Psoas muscle (tissue), 8 donors: Measurements from ENCODE around the gene SMCO4. TPM values are rescaled to one million over a fixed set of nuclear protein-coding genes. Genes with fewer than 3 reads are reported as not detected.

ENCODE experiments used
- ATAC-seq, 4 donors: fragments of 200-7000 bp; cut with Tn5 transposase; one replicate each; pipeline ENCODE4 v1.9.1; 2020; ENCODE audit warnings: moderate library complexity in 3 of 4, mild to moderate bottlenecking in 2 of 4
- DNase-seq, 2 donors: peaks; one replicate each; pipeline ENCODE4 v3.0.0-alpha.2; 2020
- H3K27ac ChIP-seq: fragments of 200-600 bp; one replicate; pipeline ENCODE4 v1.8.0; 2022
- H3K27me3 ChIP-seq, 3 donors: fragments of 200-600 bp in 1 of 3; one replicate each; pipeline versions ENCODE4 v1.6.1 to v1.8.0; 2013 to 2022; ENCODE audit warnings: low read length in 2 of 3, mild to moderate bottlenecking in 2 of 3, moderate library complexity in 1 of 3; ENCODE audit not compliant: insufficient read depth in 3 of 3
- H3K36me3 ChIP-seq, 2 donors: fragments of 200-600 bp in 1 of 2; one replicate each; pipeline versions ENCODE4 v1.6.1 to v1.8.0; 2013 to 2022; ENCODE audit warnings: low read depth in 1 of 2, mild to moderate bottlenecking in 1 of 2, moderate library complexity in 1 of 2; ENCODE audit not compliant: insufficient read depth in 1 of 2
- H3K4me1 ChIP-seq: fragments of 200-600 bp; one replicate; pipeline ENCODE4 v1.8.0; 2022
- H3K4me3 ChIP-seq: fragments of 200-600 bp; one replicate; pipeline ENCODE4 v1.8.0; 2022; ENCODE audit warnings: mild to moderate bottlenecking
- H3K9me3 ChIP-seq: fragments of 200-600 bp; one replicate; pipeline ENCODE4 v1.8.0; 2022
- WGBS, 3 donors: extraction: QIAGEN DNeasy Blood & Tissue Kit; methylation state at CpG; one replicate each; pipeline versions ENCODE4 v1.1.6 to v1.1.7; 2013; 5-methylcytosine and 5-hydroxymethylcytosine counted together
- intact Hi-C, 2 donors: fragments of 100-400 bp; cut with DNase I; formaldehyde crosslinking; loops; one replicate each; pipeline versions ENCODE4 v1.11.0 to v1.14.2; 2022
- polyA plus RNA-seq, 3 donors: library from polyadenylated mRNA; stranded (reverse); fragments of 200-250 nt; gene quantifications; one replicate each; pipeline ENCODE4 v1.2.3, GENCODE V29; 2013
- total RNA-seq, 4 donors: library from RNA; stranded (reverse); fragmentation: NEBNext Ultra II Directional in 2 of 4; extraction: Animal tissue kit (Norgen Biotek cat#: 25700) in 2 of 4; gene quantifications; one replicate each; pipeline versions ENCODE4 v1.2.1 to v1.2.4, GENCODE V29; 2021 to 2023
- TF ChIP-seq, protein P1 (sequence below): fragments of 200-600 bp; IDR thresholded peaks from one replicate; pipeline ENCODE4 v1.8.0; 2022; ENCODE audit warnings: antibody characterized with exemption
- donor health status: healthy with polysubstance abuse.
- donor health status: DM: no; HTN: no; CAD: no; lungs with moderate emphysema.
- donor health status: Bipolar disorder and iron deficiency.
- donor health status: healthy.
- donor health status: DM: yes; HTN: yes; CAD: no.
- donor health status: DM: no; HTN: no; CAD: no.
- donor health status: DM: no; HTN: no; CAD: no.
- donor health status: DM: yes; HTN: yes; CAD: no.

SMCO4 gene
- total and polyA plus RNA-seq, 7 donors = 3.5 to 21.8 (median 8.6) TPM

DNA sequence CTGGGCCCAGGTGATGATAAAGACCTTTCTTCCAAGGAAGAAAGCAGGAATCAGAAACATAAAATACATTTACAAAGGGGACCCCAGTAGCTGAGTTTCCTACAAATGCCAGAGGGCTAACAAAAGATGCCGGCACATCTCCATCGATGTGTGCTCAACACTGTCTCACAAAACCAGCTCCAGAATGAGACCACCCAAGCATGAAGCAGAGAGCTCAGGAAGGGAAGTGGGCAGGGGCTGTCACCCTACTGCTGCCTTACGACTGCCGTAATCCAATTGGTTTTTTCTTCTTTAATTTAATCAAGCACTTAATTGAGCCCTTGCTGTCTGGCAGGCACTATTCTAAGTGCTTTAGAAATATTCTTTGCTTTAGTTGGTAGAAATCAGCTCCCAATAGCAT lies 26.1 kb downstream of the SMCO4 start:
- no peak for ATAC-seq
- TF ChIP-seq, protein P1, sequence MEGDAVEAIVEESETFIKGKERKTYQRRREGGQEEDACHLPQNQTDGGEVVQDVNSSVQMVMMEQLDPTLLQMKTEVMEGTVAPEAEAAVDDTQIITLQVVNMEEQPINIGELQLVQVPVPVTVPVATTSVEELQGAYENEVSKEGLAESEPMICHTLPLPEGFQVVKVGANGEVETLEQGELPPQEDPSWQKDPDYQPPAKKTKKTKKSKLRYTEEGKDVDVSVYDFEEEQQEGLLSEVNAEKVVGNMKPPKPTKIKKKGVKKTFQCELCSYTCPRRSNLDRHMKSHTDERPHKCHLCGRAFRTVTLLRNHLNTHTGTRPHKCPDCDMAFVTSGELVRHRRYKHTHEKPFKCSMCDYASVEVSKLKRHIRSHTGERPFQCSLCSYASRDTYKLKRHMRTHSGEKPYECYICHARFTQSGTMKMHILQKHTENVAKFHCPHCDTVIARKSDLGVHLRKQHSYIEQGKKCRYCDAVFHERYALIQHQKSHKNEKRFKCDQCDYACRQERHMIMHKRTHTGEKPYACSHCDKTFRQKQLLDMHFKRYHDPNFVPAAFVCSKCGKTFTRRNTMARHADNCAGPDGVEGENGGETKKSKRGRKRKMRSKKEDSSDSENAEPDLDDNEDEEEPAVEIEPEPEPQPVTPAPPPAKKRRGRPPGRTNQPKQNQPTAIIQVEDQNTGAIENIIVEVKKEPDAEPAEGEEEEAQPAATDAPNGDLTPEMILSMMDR = no peak
- WGBS, 3 donors = 94 to 96% (median 95%) methylated on average over 4 of the region's 4 CpGs
- Histone ChIP-seq H3K9me3 (no peaks in the 10 kb centered on the region), H3K27ac (no peak overlapping the region), H3K27me3 (no peaks in the 10 kb centered on the region), H3K4me3 (no peak overlapping the region), H3K36me3 (no peaks in the 10 kb centered on the region), H3K4me1 (no peaks in the 10 kb centered on the region)
- intact Hi-C loops = no loop called here
- no peak for DNase-seq

DNA sequence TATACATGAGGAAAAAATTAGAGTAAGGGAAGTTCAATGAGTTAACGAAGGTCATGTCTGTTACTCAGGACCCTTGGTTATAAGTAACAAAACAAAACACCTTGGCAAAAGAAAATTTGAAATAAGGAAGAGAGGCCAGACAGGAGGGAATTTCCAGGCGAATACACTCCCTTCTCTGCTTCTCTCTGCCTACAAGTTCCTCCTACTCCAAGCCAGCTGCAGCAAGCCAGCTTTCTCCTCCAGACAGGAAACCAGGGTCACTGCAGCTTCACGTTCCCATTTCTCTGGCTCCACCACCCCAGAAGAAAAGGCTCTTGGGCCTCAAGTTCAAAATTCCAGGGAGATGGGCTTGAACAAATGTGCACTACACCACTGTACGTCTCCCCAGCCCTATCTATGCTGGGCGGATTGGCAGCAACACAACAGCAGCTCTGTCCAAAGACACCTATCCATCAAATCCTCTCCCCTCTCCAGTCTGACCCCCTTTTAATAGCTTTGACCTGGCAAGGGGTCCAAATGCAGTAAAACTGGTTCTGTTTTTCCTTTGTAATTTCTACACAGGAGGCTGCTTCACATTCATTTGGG lies 27.7 kb downstream of the SMCO4 start:
- no peaks in the 10 kb centered on the region for H3K4me1 ChIP-seq
- WGBS, 3 donors = 63 to 74% (median 71%) methylated on average over 5 of the region's 5 CpGs
- H3K4me3 ChIP-seq = no peak overlapping the region
- TF ChIP-seq, protein P1 = no peak
- DNase-seq (no peak), ATAC-seq (no peak)
- no peaks in the 10 kb centered on the region for H3K9me3 ChIP-seq
- no peak overlapping the region for H3K27ac ChIP-seq
- H3K36me3 ChIP-seq = no peaks in the 10 kb centered on the region
- H3K27me3 ChIP-seq = no peaks in the 10 kb centered on the region
- intact Hi-C loops = no loop called here

DNA sequence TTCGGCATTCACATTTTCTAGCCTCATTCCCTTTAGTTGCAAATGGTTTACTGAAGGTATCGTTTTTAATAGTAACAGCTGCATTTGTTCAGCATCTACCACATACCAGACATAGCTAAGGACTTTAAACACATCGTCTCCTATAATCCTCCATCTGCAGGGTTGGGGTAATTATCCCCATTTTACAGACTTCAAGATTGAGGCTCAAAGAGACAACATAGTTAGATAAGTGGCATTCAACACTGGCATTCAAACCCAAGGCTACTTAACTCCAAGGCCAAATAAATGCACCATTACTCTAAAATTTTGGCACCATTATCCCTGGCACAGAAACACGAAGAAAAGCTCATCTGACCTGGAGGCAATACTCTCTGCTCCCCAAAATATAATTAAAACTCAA lies 28.5 kb downstream of the SMCO4 start:
- Histone ChIP-seq H3K27me3 (no peaks in the 10 kb centered on the region), H3K4me3 (no peak overlapping the region), H3K27ac (no peak overlapping the region), H3K4me1 (no peaks in the 10 kb centered on the region), H3K36me3 (no peaks in the 10 kb centered on the region), H3K9me3 (no peaks in the 10 kb centered on the region)
- intact Hi-C loops = no loop called here
- TF ChIP-seq, protein P1 = no peak
- 55 to 61% (median 56%) methylated on average over 4 of the region's 4 CpGs for WGBS, 3 donors
- DNase-seq = no peak
- ATAC-seq = no peak

DNA sequence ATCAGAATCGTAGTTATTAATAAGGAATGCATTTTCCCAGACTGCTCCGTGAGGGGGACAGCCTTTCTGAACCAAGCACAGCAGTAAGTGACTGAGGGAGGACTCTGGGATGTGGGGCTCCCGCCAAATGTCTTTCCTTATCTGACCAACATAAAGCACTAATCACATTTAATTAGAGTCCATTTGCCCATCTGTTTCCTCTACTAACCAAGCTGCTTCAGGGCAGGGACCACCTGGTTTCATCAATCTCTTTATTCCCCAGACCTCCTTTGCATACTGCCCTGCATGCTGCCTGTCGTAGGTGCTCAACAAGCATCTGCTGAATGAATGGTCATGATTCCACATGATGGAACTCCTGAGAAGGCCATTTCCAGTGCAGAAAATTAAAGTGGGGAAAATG lies 29.4 kb downstream of the SMCO4 start:
- no peaks in the 10 kb centered on the region for H3K4me1 ChIP-seq
- no peak overlapping the region for H3K27ac ChIP-seq
- H3K36me3 ChIP-seq = no peaks in the 10 kb centered on the region
- no peaks in the 10 kb centered on the region for H3K9me3 ChIP-seq
- 82 to 88% (median 83%) methylated on average over 4 of the region's 4 CpGs for WGBS, 3 donors
- no peak for DNase-seq
- TF ChIP-seq, protein P1 = no peak
- ATAC-seq = no peak
- H3K4me3 ChIP-seq = no peak overlapping the region
- intact Hi-C loops = no loop called here
- H3K27me3 ChIP-seq = no peaks in the 10 kb centered on the region

DNA sequence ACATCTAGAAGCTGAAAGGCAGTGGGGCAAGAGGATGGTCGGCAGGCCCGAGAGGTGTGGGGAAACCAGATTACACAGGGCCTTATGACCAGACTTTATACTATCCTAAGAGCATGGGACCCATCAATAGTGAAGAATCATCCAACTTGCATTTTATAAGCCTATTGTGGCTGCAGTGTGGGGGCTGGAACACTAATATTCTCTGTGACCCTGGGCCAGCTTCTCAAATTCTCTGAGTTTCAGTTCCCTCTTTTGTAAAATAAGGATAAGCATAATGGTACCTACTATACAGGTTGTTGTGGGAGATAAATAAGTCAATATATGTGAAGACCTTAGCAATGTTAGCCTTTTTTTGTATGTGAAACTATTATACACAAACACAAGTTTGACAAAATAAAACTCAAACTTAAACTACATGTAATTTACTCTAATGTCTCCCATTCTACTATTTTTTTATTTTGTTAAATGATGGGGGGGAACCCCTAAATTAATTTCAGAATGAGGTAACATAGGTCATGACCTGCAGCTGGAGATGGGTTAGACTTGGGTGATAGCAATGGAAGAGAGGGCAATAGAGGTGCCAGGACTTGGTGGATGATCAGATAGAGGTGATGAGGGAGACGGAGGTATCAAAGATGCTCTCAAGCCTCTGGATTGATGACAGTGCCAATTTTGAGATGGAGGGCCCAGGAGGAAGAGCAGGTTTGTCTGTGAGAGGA lies 30.1 kb downstream of the SMCO4 start:
- intact Hi-C loops = no loop called here
- H3K36me3 ChIP-seq = no peaks in the 10 kb centered on the region
- DNase-seq (no peak), ATAC-seq (no peak)
- WGBS, 3 donors = 95 to 98% (median 98%) methylated on average over 3 of the region's 3 CpGs
- H3K4me3 ChIP-seq = no peak overlapping the region
- H3K9me3 ChIP-seq = no peaks in the 10 kb centered on the region
- no peak overlapping the region for H3K27ac ChIP-seq
- H3K27me3 ChIP-seq = no peaks in the 10 kb centered on the region
- H3K4me1 ChIP-seq = no peaks in the 10 kb centered on the region
- TF ChIP-seq, protein P1 = no peak
